OCI-LY3 (cell line): ENCODE results near the gene FLYWCH2.

Source experiments
- EZH2phosphoT487 ChIP-seq: fragments of 200-600 bp; shearing (Covaris generic); IDR thresholded peaks from 2 replicates; pipeline ENCODE4 v1.6.1; 2018; ENCODE audit warnings: antibody characterized with exemption, mixed run types, low read depth
- TF ChIP-seq, protein P1 (sequence below): fragments of 200-600, 300-600 bp; sonication (generic); IDR thresholded peaks from 2 replicates; pipeline ENCODE4 v1.5.1; 2014; ENCODE audit warnings: antibody characterized with exemption, low read length, low read depth

DNA sequence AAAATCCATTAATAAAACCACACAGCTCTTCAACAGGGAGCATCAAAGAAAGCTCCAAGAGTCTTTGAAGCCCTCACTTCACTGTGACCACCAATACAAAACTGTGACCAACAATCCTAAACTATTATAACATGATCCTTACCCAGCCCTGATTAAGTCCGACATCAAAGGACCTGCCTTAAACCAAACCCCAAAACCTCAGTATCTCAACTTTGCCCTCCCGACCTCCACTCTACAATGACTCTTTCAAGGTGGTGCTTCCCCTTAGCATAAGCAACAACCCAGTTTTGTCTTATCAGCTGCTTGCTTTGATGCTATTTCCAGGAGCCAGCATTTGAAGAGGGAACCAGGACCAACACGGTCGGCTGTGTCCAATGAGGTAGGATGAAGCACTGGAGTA, 16.6 kb upstream of the FLYWCH2 start:
- TF ChIP-seq, protein P1, sequence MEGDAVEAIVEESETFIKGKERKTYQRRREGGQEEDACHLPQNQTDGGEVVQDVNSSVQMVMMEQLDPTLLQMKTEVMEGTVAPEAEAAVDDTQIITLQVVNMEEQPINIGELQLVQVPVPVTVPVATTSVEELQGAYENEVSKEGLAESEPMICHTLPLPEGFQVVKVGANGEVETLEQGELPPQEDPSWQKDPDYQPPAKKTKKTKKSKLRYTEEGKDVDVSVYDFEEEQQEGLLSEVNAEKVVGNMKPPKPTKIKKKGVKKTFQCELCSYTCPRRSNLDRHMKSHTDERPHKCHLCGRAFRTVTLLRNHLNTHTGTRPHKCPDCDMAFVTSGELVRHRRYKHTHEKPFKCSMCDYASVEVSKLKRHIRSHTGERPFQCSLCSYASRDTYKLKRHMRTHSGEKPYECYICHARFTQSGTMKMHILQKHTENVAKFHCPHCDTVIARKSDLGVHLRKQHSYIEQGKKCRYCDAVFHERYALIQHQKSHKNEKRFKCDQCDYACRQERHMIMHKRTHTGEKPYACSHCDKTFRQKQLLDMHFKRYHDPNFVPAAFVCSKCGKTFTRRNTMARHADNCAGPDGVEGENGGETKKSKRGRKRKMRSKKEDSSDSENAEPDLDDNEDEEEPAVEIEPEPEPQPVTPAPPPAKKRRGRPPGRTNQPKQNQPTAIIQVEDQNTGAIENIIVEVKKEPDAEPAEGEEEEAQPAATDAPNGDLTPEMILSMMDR: no peak
- TF ChIP-seq EZH2phosphoT487: no peak
